Tibial artery (tissue), 4 donors: ENCODE results near the gene MTHFD2L.

Source experiments
- DNase-seq, 2 donors: peaks; one replicate each; pipeline ENCODE4 v3.0.0-alpha.2; 2019
- H3K27ac ChIP-seq, 2 donors: fragments of 200-600 bp; sonication (generic) in 1 of 2; 1 replicate in 1 of 2; 2 replicates in 1 of 2; pipeline ENCODE4 v1.5.1; 2018 to 2019; ENCODE audit warnings: mild to moderate bottlenecking in 1 of 2
- H3K27me3 ChIP-seq, 2 donors: fragments of 200-600 bp; sonication (generic) in 1 of 2; one replicate each; pipeline versions ENCODE4 v1.5.1 to v1.6.0; 2016 to 2019
- H3K36me3 ChIP-seq, 3 donors: fragments of 200-600 bp; sonication (generic) in 2 of 3; one replicate each; pipeline ENCODE4 v1.5.1; 2016 to 2019; ENCODE audit warnings: mild to moderate bottlenecking in 2 of 3
- H3K4me1 ChIP-seq, 4 donors: fragments of 200-600 bp; sonication (generic) in 2 of 4; 1 replicate in 3 of 4; 2 replicates in 1 of 4; pipeline ENCODE4 v1.5.1; 2016 to 2019
- H3K4me3 ChIP-seq, 2 donors: fragments of 200-600 bp; sonication (generic) in 1 of 2; 1 replicate in 1 of 2; 2 replicates in 1 of 2; pipeline ENCODE4 v1.5.1; 2018 to 2019; ENCODE audit warnings: mild to moderate bottlenecking in 2 of 2
- H3K9me3 ChIP-seq, 3 donors: fragments of 200-600 bp; sonication (generic) in 1 of 3; one replicate each; pipeline ENCODE4 v1.5.1; 2016 to 2019
- intact Hi-C: fragments of 100-400 bp; cut with DNase I; formaldehyde crosslinking; loops from one replicate; pipeline ENCODE4 v1.15.0; 2023; ENCODE audit warnings: low total_unique reads
- TF ChIP-seq, protein P1 (sequence below), 2 experiments: fragments of 200-600 bp in 1 of 2; fragments of 450-650 bp in 1 of 2; IDR thresholded peaks; one replicate each; pipeline ENCODE4 v1.5.1; 2017 to 2019; ENCODE audit warnings: antibody characterized with exemption in 2 of 2, mild to moderate bottlenecking in 1 of 2, moderate library complexity in 1 of 2

The MTHFD2L gene

DNA sequence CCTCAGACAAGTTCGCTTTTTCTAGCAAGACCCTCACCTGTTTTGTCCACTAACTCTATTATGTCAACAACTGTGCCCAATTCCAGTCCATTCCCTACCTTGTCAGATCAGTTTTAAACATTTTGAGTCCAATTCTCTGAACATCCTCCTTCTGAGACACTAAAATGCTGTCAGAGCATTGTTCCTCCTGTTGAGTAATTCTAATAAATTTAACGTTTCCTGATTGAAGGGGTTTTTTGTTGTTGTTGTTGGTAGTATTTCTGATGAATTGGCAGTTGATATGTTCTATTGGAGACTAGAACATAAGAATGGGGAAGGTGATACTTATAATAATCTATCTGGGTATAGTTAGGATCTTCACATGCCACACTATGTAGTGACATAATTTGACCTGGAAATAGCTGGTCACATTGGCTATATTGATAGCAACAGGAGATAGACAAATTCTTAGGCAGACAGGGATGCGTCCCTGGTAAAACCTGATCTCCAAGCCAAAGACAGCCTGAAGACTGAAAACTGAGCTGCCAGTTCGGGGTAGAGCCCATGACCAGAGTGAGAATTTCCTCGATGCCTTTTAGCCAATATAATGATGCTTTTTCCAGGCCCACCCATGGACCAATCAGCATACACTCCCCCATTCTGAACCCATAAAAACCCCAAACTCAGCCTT lies 46.5 kb upstream of the MTHFD2L start:
- TF ChIP-seq, protein P1, sequence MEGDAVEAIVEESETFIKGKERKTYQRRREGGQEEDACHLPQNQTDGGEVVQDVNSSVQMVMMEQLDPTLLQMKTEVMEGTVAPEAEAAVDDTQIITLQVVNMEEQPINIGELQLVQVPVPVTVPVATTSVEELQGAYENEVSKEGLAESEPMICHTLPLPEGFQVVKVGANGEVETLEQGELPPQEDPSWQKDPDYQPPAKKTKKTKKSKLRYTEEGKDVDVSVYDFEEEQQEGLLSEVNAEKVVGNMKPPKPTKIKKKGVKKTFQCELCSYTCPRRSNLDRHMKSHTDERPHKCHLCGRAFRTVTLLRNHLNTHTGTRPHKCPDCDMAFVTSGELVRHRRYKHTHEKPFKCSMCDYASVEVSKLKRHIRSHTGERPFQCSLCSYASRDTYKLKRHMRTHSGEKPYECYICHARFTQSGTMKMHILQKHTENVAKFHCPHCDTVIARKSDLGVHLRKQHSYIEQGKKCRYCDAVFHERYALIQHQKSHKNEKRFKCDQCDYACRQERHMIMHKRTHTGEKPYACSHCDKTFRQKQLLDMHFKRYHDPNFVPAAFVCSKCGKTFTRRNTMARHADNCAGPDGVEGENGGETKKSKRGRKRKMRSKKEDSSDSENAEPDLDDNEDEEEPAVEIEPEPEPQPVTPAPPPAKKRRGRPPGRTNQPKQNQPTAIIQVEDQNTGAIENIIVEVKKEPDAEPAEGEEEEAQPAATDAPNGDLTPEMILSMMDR (IDR thresholded peaks at IDR 0.05): no peak
- Histone ChIP-seq H3K27me3 (no peaks in the 10 kb centered on the region), H3K9me3 (no peaks in the 10 kb centered on the region), H3K27ac (peak overlapping the region; percentile 75 to 77), H3K36me3 (no peaks in the 10 kb centered on the region), H3K4me1 (peaks cover 0 to 66% (median 31%) of the 10 kb centered on the region in 4 donors), H3K4me3 (no peak overlapping the region)
- intact Hi-C loops: no loop called here
- DNase-seq: no peak

DNA sequence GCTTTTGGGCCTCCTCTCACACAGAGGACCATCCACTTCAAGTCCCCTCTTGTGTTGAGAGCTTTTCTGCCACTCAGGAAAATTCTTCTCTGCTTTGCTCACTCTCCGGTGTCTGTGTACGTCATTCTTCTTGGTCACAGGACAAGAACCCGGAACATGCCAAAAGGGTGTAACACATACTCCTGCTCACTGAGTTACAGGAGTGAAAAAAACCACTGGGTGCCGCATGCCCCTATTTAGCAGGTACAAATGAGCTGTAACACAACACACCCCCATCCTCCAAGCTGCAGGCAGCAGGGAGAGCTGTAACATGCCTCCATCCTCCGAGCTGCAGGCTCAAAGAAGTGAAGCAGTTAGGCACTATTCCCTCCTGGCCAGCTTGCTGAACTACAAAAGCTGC lies 45.9 kb upstream of the MTHFD2L start:
- peak; percentile 45 to 80 for DNase-seq
- Histone ChIP-seq H3K27ac (peak overlapping the region; percentile 75 to 77), H3K4me3 (no peak overlapping the region), H3K36me3 (no peaks in the 10 kb centered on the region), H3K4me1 (peaks cover 0 to 66% (median 37%) of the 10 kb centered on the region in 4 donors), H3K27me3 (no peaks in the 10 kb centered on the region), H3K9me3 (no peaks in the 10 kb centered on the region)
- TF ChIP-seq, protein P1 (IDR thresholded peaks at IDR 0.05): no peak
- intact Hi-C loops: no loop called here

DNA sequence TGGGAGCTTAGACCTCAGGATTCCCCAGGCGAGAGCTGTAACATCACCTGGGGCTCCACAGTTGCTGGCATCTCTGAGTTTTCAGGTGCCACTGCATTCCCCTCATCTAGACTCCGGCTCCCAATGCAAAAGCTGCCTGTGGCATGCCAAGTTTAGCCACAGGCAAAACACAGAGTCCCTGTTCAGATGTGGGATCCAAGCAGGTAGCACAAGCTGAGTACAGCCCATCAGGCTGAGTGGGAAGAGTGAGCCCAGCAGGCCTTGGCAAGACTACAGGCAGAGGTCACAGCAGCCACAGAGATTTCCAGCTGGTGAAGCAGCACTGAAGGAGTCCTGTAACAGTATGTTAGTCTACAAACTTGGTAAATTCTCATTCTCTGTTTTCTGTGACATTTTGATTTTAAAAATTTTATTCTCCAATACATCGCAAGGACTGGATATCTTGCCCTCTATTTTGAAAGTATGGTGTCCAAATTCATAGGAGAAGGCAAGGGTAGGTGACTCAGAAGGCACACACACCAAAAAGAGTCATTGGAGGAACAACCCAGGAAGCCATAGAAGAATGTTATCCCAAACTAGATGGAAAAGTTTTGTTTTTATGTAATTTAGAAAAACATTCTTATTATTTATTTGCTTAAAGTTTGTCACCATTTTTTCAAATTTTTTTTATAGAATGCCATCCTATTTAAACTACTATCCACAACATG lies 45.4 kb upstream of the MTHFD2L start:
- Histone ChIP-seq H3K9me3 (no peaks in the 10 kb centered on the region), H3K27me3 (no peaks in the 10 kb centered on the region), H3K4me1 (peaks cover 0 to 69% (median 39%) of the 10 kb centered on the region in 4 donors), H3K36me3 (no peaks in the 10 kb centered on the region), H3K27ac (peak overlapping the region; percentile 75 to 77), H3K4me3 (no peak overlapping the region)
- no peak for DNase-seq
- TF ChIP-seq, protein P1 (IDR thresholded peaks at IDR 0.05): no peak
- intact Hi-C loops: no loop called here

DNA sequence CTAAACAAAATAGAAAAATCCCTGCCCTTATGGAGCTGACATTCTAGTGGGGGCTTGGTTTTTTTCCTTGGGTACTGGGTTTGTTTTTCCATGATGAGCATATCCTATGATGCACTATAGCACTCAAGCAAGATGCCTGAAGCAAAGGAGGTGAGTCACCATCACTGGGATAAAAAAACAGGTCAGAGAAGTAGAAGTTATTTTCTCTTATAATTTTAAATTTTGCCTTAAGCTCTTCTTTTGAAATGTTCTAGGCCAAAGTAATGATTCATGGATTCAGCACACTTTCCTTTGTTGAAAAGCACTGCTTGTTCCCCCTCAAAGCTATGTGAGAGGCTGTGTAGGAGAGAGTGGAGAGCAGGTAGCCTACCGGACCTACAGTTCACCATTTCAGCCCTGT lies 43.7 kb upstream of the MTHFD2L start:
- Histone ChIP-seq H3K4me3 (no peak overlapping the region), H3K4me1 (peaks cover 0 to 70% (median 31%) of the 10 kb centered on the region in 4 donors), H3K27ac (no peak overlapping the region), H3K36me3 (no peaks in the 10 kb centered on the region), H3K27me3 (no peaks in the 10 kb centered on the region), H3K9me3 (no peaks in the 10 kb centered on the region)
- intact Hi-C loops: no loop called here
- TF ChIP-seq, protein P1 (IDR thresholded peaks at IDR 0.05): no peak
- no peak for DNase-seq

DNA sequence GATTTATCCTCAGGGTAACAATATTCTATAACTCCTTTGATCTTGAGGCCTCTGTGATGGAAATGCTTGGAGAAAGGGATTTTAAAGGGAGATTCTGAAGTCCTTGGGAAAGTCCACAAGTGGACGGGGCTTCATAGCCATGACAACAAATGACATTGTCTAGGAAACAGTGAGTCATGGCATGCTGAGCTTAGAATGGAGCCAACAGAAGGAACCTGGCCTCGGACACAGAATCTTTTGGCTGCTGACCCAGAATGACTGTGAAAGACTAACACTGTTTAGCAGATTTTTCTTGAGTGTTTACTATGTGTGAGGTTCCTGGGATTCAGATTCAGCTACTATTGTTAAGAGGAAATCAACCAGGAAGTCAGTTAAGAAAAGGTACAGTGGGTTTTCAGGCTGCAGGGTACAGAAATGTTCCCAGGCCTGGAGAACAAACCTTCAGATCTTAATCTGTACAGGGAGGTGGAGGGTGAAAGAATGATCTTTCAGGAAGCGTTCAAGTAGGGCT lies 40.8 kb upstream of the MTHFD2L start:
- no peak overlapping the region for H3K4me3 ChIP-seq
- peaks cover 0 to 45% (median 17%) of the 10 kb centered on the region in 4 donors for H3K4me1 ChIP-seq
- TF ChIP-seq, protein P1 (IDR thresholded peaks at IDR 0.05): no peak
- H3K9me3 ChIP-seq: no peaks in the 10 kb centered on the region
- peak; percentile 80 to 81 for DNase-seq
- H3K27ac ChIP-seq: peak overlapping the region; percentile 50 to 55
- intact Hi-C loops: no loop called here
- H3K27me3 ChIP-seq: no peaks in the 10 kb centered on the region
- no peaks in the 10 kb centered on the region for H3K36me3 ChIP-seq
